K562 (cell line): ENCODE results near the gene ROBO1. TPM values are rescaled to one million over a fixed set of nuclear protein-coding genes. Genes with fewer than 3 reads are reported as not detected.

Experiments used
- ATAC-seq: fragments of 200-7000 bp; cut with Tn5 transposase; 3 replicates; pipeline ENCODE4 v1.9.1; 2020; ENCODE audit warnings: moderate library complexity
- BruUV-seq: library from RNA; stranded (reverse); fragments of 400-500 nt; replicated peaks from 2 replicates; lab custom pipeline; 2021; lab: Mats Ljungman, UMichigan
- CTCF ChIA-PET: fragments of 300-600 bp; formaldehyde crosslinking; extraction: SDS; loops from one replicate; lab custom pipeline; 2021; ENCODE audit warnings: low intra/inter-chr PET ratio; lab: Yijun Ruan, JAX
- POLR2A ChIA-PET: fragments of 300-600, 350-650 bp; sonication (Branson Sonifier 250); formaldehyde crosslinking; extraction: SDS; loops from one replicate; lab custom pipeline; 2021; ENCODE audit warnings: antibody characterized with exemption, inconsistent platforms; lab: Yijun Ruan, JAX
- DNase-seq, 4 experiments: peaks; one replicate each; pipeline versions ENCODE4 v3.0.0 to v3.0.0-alpha.2; 2011 to 2018; ENCODE audit warnings: low spot score in 3 of 4, mixed read lengths in 3 of 4; ENCODE audit errors: extremely low read depth in 1 of 4
- FAIRE-seq: peaks from 2 replicates; lab custom pipeline; 2011; peaks lifted over from hg19 to GRCh38; lab: Jason Lieb, UNC
- H2AFZ ChIP-seq: 2 replicates; pipeline ENCODE4 v1.6.0; 2011; ENCODE audit warnings: low read depth, low read length, control low read depth, inconsistent platforms
- H3K27ac ChIP-seq: fragments of 200-600 bp; 3 replicates; pipeline ENCODE4 v1.8.0; 2011; ENCODE audit warnings: low read depth, mild to moderate bottlenecking, control low read depth, inconsistent platforms, low read length, moderate library complexity, mixed read lengths; ENCODE audit errors: extremely low read depth
- H3K27me3 ChIP-seq, 2 experiments: fragments of 300-600 bp in 1 of 2; 2 replicates in 1 of 2; 3 replicates in 1 of 2; pipeline versions ENCODE4 v1.6.0 to v1.8.0; 2011; ENCODE audit warnings: inconsistent platforms in 2 of 2, low read length in 2 of 2, mild to moderate bottlenecking in 1 of 2, mixed read lengths in 1 of 2, moderate library complexity in 1 of 2; ENCODE audit not compliant: control insufficient read depth in 2 of 2, insufficient read depth in 2 of 2
- H3K36me3 ChIP-seq: fragments of 300-600 bp; 3 replicates; pipeline ENCODE4 v1.8.0; 2011; ENCODE audit warnings: mild to moderate bottlenecking, low read length, inconsistent platforms; ENCODE audit not compliant: control insufficient read depth, insufficient read depth
- H3K4me1 ChIP-seq, 2 experiments: fragments of 200-600 bp in 1 of 2; replicated peaks in 1 of 2; 2 replicates in 1 of 2; 3 replicates in 1 of 2; pipeline versions ENCODE4 v1.5.1 to v1.8.0; 2011; ENCODE audit warnings: inconsistent platforms in 2 of 2, low read length in 2 of 2, mild to moderate bottlenecking in 1 of 2, mixed read lengths in 1 of 2, moderate library complexity in 1 of 2; ENCODE audit not compliant: control insufficient read depth in 2 of 2, insufficient read depth in 2 of 2
- H3K4me2 ChIP-seq: 2 replicates; pipeline ENCODE4 v1.6.1; 2011; ENCODE audit warnings: low read length, control low read depth, inconsistent platforms, mixed read lengths; ENCODE audit not compliant: insufficient read depth
- H3K4me3 ChIP-seq: fragments of 200-600 bp; sonication (generic), shearing (Covaris generic); 2 replicates; pipeline ENCODE4 v1.5.1; 2016; ENCODE audit warnings: control low read depth, inconsistent platforms
- H3K79me2 ChIP-seq: fragments of 200-600 bp; 3 replicates; pipeline ENCODE4 v1.8.0; 2011; ENCODE audit warnings: low read length, inconsistent platforms; ENCODE audit not compliant: control insufficient read depth, insufficient read depth
- H3K9ac ChIP-seq, 2 experiments: 2 replicates each; pipeline versions ENCODE4 v1.6.0 to v1.6.1; 2011; ENCODE audit warnings: low read depth in 2 of 2, low read length in 2 of 2, control low read depth in 1 of 2, inconsistent platforms in 1 of 2, mild to moderate bottlenecking in 1 of 2, mixed read lengths in 1 of 2; ENCODE audit not compliant: insufficient read depth in 1 of 2
- H3K9me1 ChIP-seq: one replicate; pipeline ENCODE4 v1.6.0; 2011; ENCODE audit warnings: inconsistent platforms, mild to moderate bottlenecking, low read length, moderate library complexity; ENCODE audit not compliant: control insufficient read depth, insufficient read depth
- H3K9me3 ChIP-seq: replicated peaks from 2 replicates; pipeline ENCODE4 v1.5.1; 2011; ENCODE audit warnings: low read depth, low read length, inconsistent platforms; ENCODE audit not compliant: control insufficient read depth, insufficient read depth
- H4K20me1 ChIP-seq: replicated peaks from 2 replicates; pipeline ENCODE4 v1.6.1; 2011; ENCODE audit warnings: low read length, inconsistent platforms, mixed read lengths; ENCODE audit not compliant: control insufficient read depth, insufficient read depth
- CHCHD3 ChIP-seq: fragments of 250-450 bp; sonication (Bioruptor Pico); IDR thresholded peaks from 2 replicates; pipeline ENCODE4 v2.1.2; 2022; ENCODE audit warnings: mild to moderate bottlenecking
- E2F8 ChIP-seq: fragments of 450-650 bp; IDR thresholded peaks from 2 replicates; pipeline ENCODE4 v1.7.1; 2018; ENCODE audit warnings: mild to moderate bottlenecking, low read depth; ENCODE audit not compliant: partially characterized antibody
- ESRRB ChIP-seq: fragments of 250-450 bp; sonication (Bioruptor Pico); IDR thresholded peaks from 2 replicates; pipeline ENCODE4 v1.5.0; 2020; ENCODE audit warnings: mild to moderate bottlenecking, moderate library complexity, borderline replicate concordance
- HEY1 ChIP-seq: fragments of 250-450 bp; sonication (Bioruptor Pico); IDR thresholded peaks from 2 replicates; pipeline ENCODE4 v1.5.0; 2020; ENCODE audit warnings: mild to moderate bottlenecking, moderate library complexity, borderline replicate concordance
- IRF1 ChIP-seq: sonication (generic); formaldehyde crosslinking; IDR thresholded peaks from 2 replicates; pipeline ENCODE4 v1.8.0; 2022; ENCODE audit warnings: missing genetic modification reagents, mild to moderate bottlenecking, borderline replicate concordance
- PHF20 ChIP-seq: fragments of 450-650 bp; IDR thresholded peaks from 2 replicates; pipeline ENCODE4 v1.6.1; 2018; ENCODE audit not compliant: partially characterized antibody
- RBFOX2 ChIP-seq: fragments of 200-400 bp; formaldehyde crosslinking; IDR thresholded peaks from 2 replicates; pipeline ENCODE4 v1.6.1; 2017; ENCODE audit warnings: low read depth, mild to moderate bottlenecking, low read length, moderate library complexity
- RBM15 ChIP-seq: fragments of 200-400 bp; formaldehyde crosslinking; IDR thresholded peaks from 2 replicates; pipeline ENCODE4 v1.6.1; 2018; ENCODE audit warnings: mild to moderate bottlenecking, low read length, moderate library complexity; ENCODE audit not compliant: insufficient read depth
- SNAPC5 ChIP-seq: fragments of 250-450 bp; sonication (Bioruptor Pico); IDR thresholded peaks from 2 replicates; pipeline ENCODE4 v1.8.0; 2021; ENCODE audit warnings: moderate library complexity, mild to moderate bottlenecking, inconsistent platforms
- WHSC1 ChIP-seq: IDR thresholded peaks from one replicate; pipeline ENCODE4 v1.6.1; 2012; ENCODE audit warnings: low read length, control low read depth, inconsistent platforms
- ZNF232 ChIP-seq: sonication (generic); formaldehyde crosslinking; IDR thresholded peaks from 2 replicates; pipeline ENCODE4 v1.8.0; 2022; ENCODE audit warnings: mild to moderate bottlenecking, missing genetic modification reagents
- WGBS: fragments of 100-300 bp; shearing (Covaris generic); methylation state at CpG from one replicate; pipeline ENCODE4 v1.1.6; 2016; ENCODE audit warnings: low coverage, mixed read lengths; ENCODE audit not compliant: insufficient coverage; ENCODE audit errors: missing lambda C conversion rate; 5-methylcytosine and 5-hydroxymethylcytosine counted together
- in situ Hi-C: fragments of 300-500 bp; cut with MboI; formaldehyde crosslinking; loops from 4 replicates; pipeline ENCODE4 v1.15.0; 2018; ENCODE audit warnings: inconsistent platforms, mixed read lengths
- intact Hi-C: fragments of 100-400 bp; cut with micrococcal nuclease; formaldehyde crosslinking; loops from 2 replicates; pipeline ENCODE4 v1.14.2; 2022
- polyA plus RNA-seq, 8 experiments: library from polyadenylated mRNA; depleted of rRNA in 4 of 8; stranded (reverse) in 5 of 8; unstranded in 3 of 8; fragments of >200 nt; fragmentation: Nextera tagmentation in 2 of 8; fragmentation: Illumina TruSeq in 1 of 8; extraction: Ambion mirVana in 2 of 8; extraction: Trizol in 1 of 8; gene quantifications; 2 replicates each; pipeline versions ENCODE4 v1.2.1 to v1.2.3, GENCODE V29; 2011 to 2014; ENCODE audit warnings: inconsistent platforms in 1 of 8, missing spikeins in 1 of 8
- total RNA-seq, 7 experiments: library from RNA; depleted of rRNA in 6 of 7; stranded (reverse); fragments of >200 nt in 6 of 7; fragmentation: Illumina TruSeq in 2 of 7; extraction: Trizol in 2 of 7; gene quantifications; 2 replicates each; pipeline versions ENCODE4 v1.2.1 to v1.2.3, GENCODE V29; 2011 to 2021; ENCODE audit warnings: low replicate concordance in 1 of 7

The ROBO1 gene
- total and polyA plus RNA-seq, 9 of the 15 experiments (the other 6 are each of a cell fraction or from before 2014, with no cell fraction given) = 0.01 to 0.53 (median 0.17) TPM; not detected in 5

- no peak for TF ChIP-seq E2F8
- TF ChIP-seq, all 486 proteins: peak for 0
These were observed 1077.0 kb downstream of the ROBO1 start (continued) for GRCh38 chr3:78690766-78691165.

- intact Hi-C loops = no loop called here
- H3K9me1 ChIP-seq = no peaks in the 10 kb centered on the region
- no peaks in the 10 kb centered on the region for H3K27me3 ChIP-seq
- no peaks in the 10 kb centered on the region for H4K20me1 ChIP-seq
- no peaks in the 10 kb centered on the region for H3K36me3 ChIP-seq
- no peak overlapping the region for H3K4me3 ChIP-seq
- BruUV-seq = no TSS peak
- no peak overlapping the region for H2AFZ ChIP-seq
- H3K4me1 ChIP-seq = no peaks in the 10 kb centered on the region
- no peak overlapping the region for H3K27ac ChIP-seq
- H3K4me2 ChIP-seq = no peak overlapping the region
- H3K9me3 ChIP-seq = no peaks in the 10 kb centered on the region
- DNase-seq (no peak), FAIRE-seq (no peak), ATAC-seq (no peak)
- TF ChIP-seq ESRRB = no peak
- no peak for TF ChIP-seq CHCHD3
- TF ChIP-seq ZNF232 (CRISPR knock-in tag) = no peak
- no peak for TF ChIP-seq PHF20
- no peak for TF ChIP-seq IRF1 (CRISPR knock-in tag)
- TF ChIP-seq RBFOX2 = no peak
- TF ChIP-seq RBM15 = no peak
- no peak for TF ChIP-seq SNAPC5 (CRISPR knock-in tag)
- no peak for TF ChIP-seq WHSC1
- TF ChIP-seq HEY1 (CRISPR knock-in tag) = no peak
- H3K79me2 ChIP-seq = no peaks in the 10 kb centered on the region
- no peak overlapping the region for H3K9ac ChIP-seq
- WGBS = 0% methylated on average over 6 of the region's 6 CpGs
- ChIA-PET POLR2A (no interaction called here), CTCF (no interaction called here)
- in situ Hi-C loops = no loop called here
These were observed 1078.4 kb downstream of the ROBO1 start for GRCh38 chr3:78689378-78689777.
